ENCODE results near the gene OGA. TPM values are rescaled to one million over a fixed set of nuclear protein-coding genes. Genes with fewer than 3 reads are reported as not detected.

OGA gene
- 47.6 and 58.9 TPM in 2 replicates for total RNA-seq (2014; rRNA removed; shearing (Covaris generic))

- DNase-seq (ENCODE audit: low read depth), result peak; percentile 98
These were observed at the start of gene OGA for GRCh38 chr10:101818119-101818871. OGA (minus strand) TSS chr10:101818444; CDS start chr10:101818022, 422 bp downstream.

- no peak for DNase-seq (ENCODE audit: low read depth)
These were observed 49.7 kb upstream of the OGA start for GRCh38 chr10:101867931-101868330.

- DNase-seq (ENCODE audit: low read depth), result no peak
These were observed 41.3 kb upstream of the OGA start for GRCh38 chr10:101859530-101859929.

GRCh38 chr10:101858723-101859500 is 40.7 kb upstream of the OGA start:
- no peak for DNase-seq (ENCODE audit: low read depth)

GRCh38 chr10:101857802-101858476 is 39.7 kb upstream of the OGA start:
- DNase-seq (ENCODE audit: low read depth), result no peak

GRCh38 chr10:101856626-101857025 is 38.4 kb upstream of the OGA start:
- DNase-seq (ENCODE audit: low read depth), result no peak

- no peak for DNase-seq (ENCODE audit: low read depth)
These were observed 33.3 kb upstream of the OGA start for GRCh38 chr10:101851411-101852116.

- DNase-seq (ENCODE audit: low read depth), result no peak
These were observed 32.5 kb upstream of the OGA start for GRCh38 chr10:101850749-101851148.

GRCh38 chr10:101848894-101849351 is 30.7 kb upstream of the OGA start:
- DNase-seq (ENCODE audit: low read depth), result no peak

- DNase-seq (ENCODE audit: low read depth), result no peak
These were observed 30.2 kb upstream of the OGA start for GRCh38 chr10:101848408-101848807.

- DNase-seq (ENCODE audit: low read depth), result no peak
These were observed 27.6 kb upstream of the OGA start for GRCh38 chr10:101845893-101846292.

- no peak for DNase-seq (ENCODE audit: low read depth)
These were observed 25.1 kb upstream of the OGA start, which contains the start of gene KCNIP2 for GRCh38 chr10:101843032-101844021. KCNIP2 (minus strand) TSS chr10:101843800; CDS start chr10:101843568, 232 bp downstream.

GRCh38 chr10:101841826-101842225 is 23.6 kb upstream of the OGA start:
- no peak for DNase-seq (ENCODE audit: low read depth)

GRCh38 chr10:101840741-101841453 is 22.7 kb upstream of the OGA start:
- peak; percentile 82 for DNase-seq (ENCODE audit: low read depth)

GRCh38 chr10:101840102-101840684 is 21.9 kb upstream of the OGA start:
- no peak for DNase-seq (ENCODE audit: low read depth)

GRCh38 chr10:101839416-101840063 is 21.3 kb upstream of the OGA start:
- peak; percentile 34 for DNase-seq (ENCODE audit: low read depth)

- no peak for DNase-seq (ENCODE audit: low read depth)
These were observed 20.8 kb upstream of the OGA start for GRCh38 chr10:101839002-101839401.

- DNase-seq (ENCODE audit: low read depth), result no peak
These were observed 20.2 kb upstream of the OGA start for GRCh38 chr10:101838416-101838970.
